ENCODE results near the gene CHSY1. TPM values are rescaled to one million over a fixed set of nuclear protein-coding genes. Genes with fewer than 3 reads are reported as not detected.

The CHSY1 gene
- total RNA-seq, 2 donors from 2014 or later: 45.5 to 54.1 TPM

GRCh38 chr15:101252836-101253235, 988 bp upstream of the CHSY1 start:
- Mint-ChIP-seq H3K36me3 (peaks cover 11 to 20% of the 10 kb centered on the region in 2 donors), H3K27ac (peak overlapping the region; percentile 76 to 91), H3K9me3 (no peaks in the 10 kb centered on the region)
- no peak for DNase-seq (ENCODE audit: low spot score in 2 of 2)
- peak in 1 of 2 donors; percentile 2 for ATAC-seq

DNA sequence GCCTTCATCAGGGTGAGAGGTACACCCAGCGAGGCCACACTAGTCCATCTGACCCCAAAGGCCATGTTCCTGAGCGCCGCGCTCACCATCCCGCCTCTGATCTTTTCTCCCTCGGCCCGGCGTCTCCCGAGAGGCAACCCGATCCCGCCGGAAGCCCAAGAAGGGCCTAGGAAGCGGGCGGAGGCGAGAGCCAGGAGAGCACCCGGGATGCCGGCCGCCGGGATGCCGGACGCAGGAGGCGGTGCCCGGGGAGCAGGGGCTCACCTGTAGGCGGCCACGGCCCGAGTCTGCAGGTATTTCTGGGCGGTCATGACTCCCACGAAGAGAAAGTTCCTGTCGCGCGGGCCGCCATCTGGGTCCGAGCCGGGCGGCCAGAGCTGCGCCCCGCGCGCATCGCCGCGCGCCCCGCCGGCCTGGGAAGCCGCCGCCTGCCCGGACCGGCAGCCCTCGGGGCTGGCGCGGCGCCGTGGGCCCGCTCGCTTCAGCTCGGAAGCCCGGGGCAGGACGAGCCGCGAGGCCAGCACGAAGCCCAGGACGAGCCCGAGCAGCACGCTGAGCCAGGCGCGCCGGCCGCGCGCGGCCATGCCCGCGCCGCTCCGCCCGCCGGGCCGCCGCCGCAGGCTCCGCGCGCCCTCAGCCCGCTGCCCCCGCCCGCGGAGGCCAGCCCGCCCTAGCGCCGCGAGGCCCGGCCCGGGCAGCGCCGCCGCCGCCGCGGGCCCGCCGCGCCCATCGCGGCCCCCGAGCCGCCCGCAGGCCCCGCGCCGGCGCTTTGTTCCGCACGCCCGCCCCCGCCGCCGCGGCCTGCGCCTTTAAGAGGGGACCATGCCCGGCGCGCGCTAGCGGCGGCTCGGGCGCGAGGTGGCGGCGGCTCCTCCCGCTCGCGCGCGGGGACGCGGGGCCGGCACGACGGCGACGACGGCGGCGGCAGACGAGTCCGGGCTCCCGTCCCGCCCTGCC, 697 bp downstream of the CHSY1 start:
- H3K9me3 Mint-ChIP-seq: no peaks in the 10 kb centered on the region
- H3K27ac Mint-ChIP-seq: peak overlapping the region; percentile 87 to 92
- peaks cover 15 to 25% of the 10 kb centered on the region in 2 donors for H3K36me3 Mint-ChIP-seq
- no peak for DNase-seq (ENCODE audit: low spot score in 2 of 2)
- peak; percentile 24 to 55 for ATAC-seq

GRCh38 chr15:101250341-101250831, 1.5 kb downstream of the CHSY1 start:
- peak overlapping the region; percentile 87 to 92 for H3K27ac Mint-ChIP-seq
- peaks cover 15 to 31% of the 10 kb centered on the region in 2 donors for H3K36me3 Mint-ChIP-seq
- ATAC-seq (no peak), DNase-seq (ENCODE audit: low spot score in 2 of 2) (no peak)
- H3K9me3 Mint-ChIP-seq: no peaks in the 10 kb centered on the region

DNA sequence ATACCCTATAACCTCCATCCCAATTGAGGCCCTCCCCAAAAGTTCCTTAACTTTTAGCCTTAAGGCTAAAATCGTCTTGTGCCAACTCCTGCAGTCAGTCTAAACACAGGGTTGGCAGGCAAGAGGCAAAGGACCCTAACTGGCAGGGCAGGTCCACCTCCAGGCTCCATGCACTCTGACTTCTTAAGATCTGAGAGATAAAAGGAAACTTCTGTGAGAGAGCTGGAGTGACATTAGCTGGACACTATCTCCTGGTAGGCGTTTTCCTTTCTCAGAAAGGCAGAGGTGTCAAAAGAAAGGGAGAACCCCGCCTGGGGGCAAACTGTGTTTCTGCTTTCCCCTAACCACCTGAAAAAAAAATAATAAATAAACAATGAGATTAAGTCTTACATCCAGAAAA, 3.6 kb downstream of the CHSY1 start:
- DNase-seq (ENCODE audit: low spot score in 2 of 2) (no peak), ATAC-seq (no peak)
- H3K27ac Mint-ChIP-seq: peak overlapping the region in 1 of 2 donors; percentile 80
- peaks cover 20 to 36% of the 10 kb centered on the region in 2 donors for H3K36me3 Mint-ChIP-seq
- H3K9me3 Mint-ChIP-seq: no peaks in the 10 kb centered on the region

DNA sequence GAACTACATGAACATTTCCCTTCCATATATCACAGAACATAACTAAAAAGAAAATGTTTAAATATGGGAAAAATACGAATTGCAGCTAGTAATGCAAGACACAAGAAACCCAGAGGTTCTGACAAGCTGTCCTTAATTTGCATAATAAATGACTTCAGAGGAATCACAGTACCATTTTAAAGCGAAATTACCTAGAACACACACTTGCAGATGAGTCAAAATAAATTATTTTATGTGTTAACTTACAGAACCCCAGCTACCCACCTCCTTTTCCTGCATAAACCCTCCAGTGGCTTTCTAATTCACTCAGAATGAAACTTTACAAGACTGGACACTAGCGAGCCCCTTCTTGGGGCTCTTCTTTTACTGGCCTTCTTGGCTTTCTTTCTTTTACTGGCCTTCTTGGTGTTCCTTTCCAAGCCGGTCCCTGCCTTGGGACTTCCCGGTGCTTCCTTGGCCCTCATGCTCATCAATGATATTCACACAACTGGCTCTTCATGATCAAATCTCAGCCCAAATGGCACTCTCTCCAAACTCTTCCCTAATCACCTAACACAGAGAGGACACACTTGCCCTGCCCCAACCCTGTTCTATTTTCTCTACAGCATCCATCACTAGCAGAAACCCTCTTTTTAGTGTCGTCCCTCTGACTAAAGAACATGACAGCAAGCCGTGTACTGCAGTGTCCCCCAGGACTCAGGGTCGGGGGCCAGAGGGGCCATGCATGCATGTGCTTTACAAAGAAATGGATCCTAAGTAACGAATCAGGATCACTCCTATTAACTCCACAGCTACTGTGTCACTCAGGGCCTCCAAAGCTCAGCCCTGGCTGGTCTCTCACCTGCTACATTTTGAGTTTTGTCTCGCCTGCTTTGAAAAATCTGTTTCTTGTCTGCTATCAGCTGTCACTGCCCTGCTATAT, 4.8 kb downstream of the CHSY1 start:
- ATAC-seq: peak; percentile 12 to 28
- DNase-seq (ENCODE audit: low spot score in 2 of 2): no peak
- Mint-ChIP-seq H3K36me3 (peaks cover 20 to 46% of the 10 kb centered on the region in 2 donors), H3K9me3 (no peaks in the 10 kb centered on the region), H3K27ac (peak overlapping the region; percentile 8 to 71)

DNA sequence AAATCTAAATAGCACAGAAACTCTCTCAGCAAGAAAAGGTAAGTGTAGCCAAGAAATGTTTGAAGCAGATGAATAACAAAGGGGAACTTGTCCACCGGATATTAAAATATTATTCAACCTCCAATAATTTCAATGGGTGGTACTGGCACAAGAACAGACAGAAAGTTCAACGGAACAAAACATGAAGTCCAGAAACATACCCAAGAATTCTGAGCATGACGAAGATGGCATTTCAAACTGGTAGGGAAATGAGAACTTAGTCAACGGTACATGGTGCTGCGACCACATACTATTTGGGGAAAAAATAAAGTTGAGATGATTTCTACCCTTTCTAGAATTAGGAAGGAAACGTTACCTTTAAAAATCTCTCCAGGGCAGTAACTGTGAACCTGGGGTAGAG, 5.5 kb downstream of the CHSY1 start:
- ATAC-seq: no peak
- peak overlapping the region; percentile 65 to 71 for H3K27ac Mint-ChIP-seq
- peaks cover 20 to 48% of the 10 kb centered on the region in 2 donors for H3K36me3 Mint-ChIP-seq
- H3K9me3 Mint-ChIP-seq: no peaks in the 10 kb centered on the region
- DNase-seq (ENCODE audit: low spot score in 2 of 2): no peak

DNA sequence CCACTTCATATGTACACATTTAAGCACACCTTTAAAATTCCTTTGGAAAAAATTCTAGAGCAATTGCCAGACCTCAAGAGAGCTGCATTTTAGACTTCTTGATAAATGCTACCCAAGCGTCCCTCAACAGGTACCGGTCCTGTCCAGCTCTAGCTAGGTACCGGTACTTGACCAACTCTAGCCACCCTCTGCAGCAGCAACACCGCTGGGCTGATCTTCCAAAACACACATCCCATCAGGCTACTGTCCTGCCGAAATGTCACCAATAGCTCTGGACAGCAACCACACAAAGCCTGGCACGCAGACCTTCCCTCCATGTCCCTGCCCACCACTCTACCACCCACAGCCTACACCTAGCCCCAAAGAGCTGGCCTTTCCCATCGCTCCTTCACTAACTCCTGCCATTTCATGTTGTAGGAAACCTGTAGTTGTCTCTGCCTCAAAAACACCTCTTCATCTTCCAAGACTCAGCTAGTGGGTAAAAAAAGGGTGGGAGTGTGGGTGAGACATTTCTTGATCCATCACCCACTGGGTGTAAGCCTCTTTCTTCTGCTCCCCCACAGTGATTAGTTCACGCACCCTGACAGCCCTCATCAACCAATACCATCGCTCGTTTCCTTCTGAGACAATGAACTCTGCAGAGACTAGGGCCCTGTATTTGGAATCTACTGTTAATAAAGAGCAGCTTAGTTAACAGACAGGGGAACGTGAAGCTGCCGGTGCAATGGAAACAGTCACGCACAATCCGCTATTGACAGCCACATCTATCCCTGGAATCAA, 6.8 kb downstream of the CHSY1 start:
- DNase-seq (ENCODE audit: low spot score in 2 of 2) (no peak), ATAC-seq (no peak)
- peak overlapping the region; percentile 19 to 71 for H3K27ac Mint-ChIP-seq
- H3K36me3 Mint-ChIP-seq: peaks cover 12 to 40% of the 10 kb centered on the region in 2 donors
- no peaks in the 10 kb centered on the region for H3K9me3 Mint-ChIP-seq

DNA sequence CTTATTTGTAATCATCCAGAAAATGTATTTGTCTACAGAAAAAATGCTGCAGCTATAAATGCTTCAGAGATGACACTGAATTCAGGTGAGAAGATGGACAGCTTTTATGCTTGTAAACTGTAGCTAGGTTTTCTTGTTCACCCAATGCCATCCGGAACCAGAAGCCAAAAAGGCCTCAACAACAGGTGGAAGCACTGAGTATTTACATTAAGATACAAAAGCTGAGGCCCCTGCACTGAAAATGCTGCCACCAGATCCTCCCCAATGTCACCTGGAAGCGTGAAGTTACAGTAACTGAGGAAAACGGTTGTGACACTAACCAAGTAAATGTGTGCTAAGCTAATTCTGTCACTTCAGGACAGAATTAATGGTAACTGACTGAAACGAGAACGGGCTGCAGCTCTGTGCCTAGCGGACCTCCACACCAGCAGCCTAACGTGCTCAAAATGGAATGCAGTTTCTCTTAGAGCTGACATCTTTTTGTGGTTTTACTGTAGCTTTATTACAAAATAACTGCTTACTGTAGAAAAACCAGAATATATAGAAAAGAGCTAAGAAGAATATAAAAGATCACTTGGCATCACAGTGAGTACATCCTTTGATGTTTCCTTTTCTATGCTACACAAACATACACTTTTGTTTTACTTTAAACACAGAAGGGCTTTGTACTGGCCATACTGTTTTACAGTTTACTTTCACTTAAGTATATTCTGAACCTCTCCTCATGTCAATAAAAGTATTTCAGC, 7.6 kb downstream of the CHSY1 start:
- no peak for ATAC-seq
- Mint-ChIP-seq H3K36me3 (peaks cover 8 to 37% of the 10 kb centered on the region in 2 donors), H3K9me3 (no peaks in the 10 kb centered on the region), H3K27ac (peak overlapping the region; percentile 58 to 61)
- no peak for DNase-seq (ENCODE audit: low spot score in 2 of 2)

GRCh38 chr15:101243420-101243819, 8.4 kb downstream of the CHSY1 start:
- ATAC-seq: no peak
- DNase-seq (ENCODE audit: low spot score in 2 of 2): no peak
- no peaks in the 10 kb centered on the region for H3K9me3 Mint-ChIP-seq
- peaks cover 8 to 41% of the 10 kb centered on the region in 2 donors for H3K36me3 Mint-ChIP-seq
- peak overlapping the region; percentile 58 to 61 for H3K27ac Mint-ChIP-seq

GRCh38 chr15:101242999-101243336, 8.9 kb downstream of the CHSY1 start:
- H3K36me3 Mint-ChIP-seq: peaks cover 8 to 41% of the 10 kb centered on the region in 2 donors
- H3K27ac Mint-ChIP-seq: peak overlapping the region; percentile 73 to 93
- no peak for ATAC-seq
- no peaks in the 10 kb centered on the region for H3K9me3 Mint-ChIP-seq
- no peak for DNase-seq (ENCODE audit: low spot score in 2 of 2)

- DNase-seq (ENCODE audit: low spot score in 2 of 2) (peak in 1 of 2 donors; percentile 38), ATAC-seq (peak; percentile 80 to 82)
- Mint-ChIP-seq H3K9me3 (no peaks in the 10 kb centered on the region), H3K36me3 (peaks cover 7 to 43% of the 10 kb centered on the region in 2 donors), H3K27ac (peak overlapping the region; percentile 73 to 93)
Observed at GRCh38 chr15:101242160-101242998, 9.5 kb downstream of the CHSY1 start.

DNA sequence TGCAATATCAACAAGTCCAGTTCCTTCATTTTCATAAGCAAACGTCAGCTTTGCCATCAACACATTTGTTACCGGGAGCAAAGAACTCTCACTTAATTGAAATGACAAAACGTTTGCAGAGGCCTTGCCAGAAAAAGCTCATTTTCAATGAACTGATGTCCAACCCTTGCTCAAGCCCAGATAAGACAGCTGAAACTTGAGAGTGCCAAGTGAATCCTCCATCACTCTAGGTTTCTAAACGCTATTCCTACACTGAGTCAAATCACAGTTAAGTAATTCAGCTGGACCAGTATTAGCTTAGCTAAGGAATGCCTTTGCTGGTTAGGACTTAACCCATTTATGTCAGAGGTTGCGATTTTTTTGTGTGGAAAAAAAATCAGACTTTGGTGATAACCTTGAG, 11.5 kb downstream of the CHSY1 start:
- H3K27ac Mint-ChIP-seq: no peak overlapping the region
- ATAC-seq: no peak
- DNase-seq (ENCODE audit: low spot score in 2 of 2): no peak
- H3K36me3 Mint-ChIP-seq: peaks cover 7 to 51% of the 10 kb centered on the region in 2 donors
- H3K9me3 Mint-ChIP-seq: no peaks in the 10 kb centered on the region

- ATAC-seq (peak in 1 of 2 donors; percentile 31), DNase-seq (ENCODE audit: low spot score in 2 of 2) (no peak)
- no peaks in the 10 kb centered on the region for H3K9me3 Mint-ChIP-seq
- peaks cover 11 to 57% of the 10 kb centered on the region in 2 donors for H3K36me3 Mint-ChIP-seq
- H3K27ac Mint-ChIP-seq: peak overlapping the region; percentile 44 to 47
Observed at GRCh38 chr15:101239724-101240136, 12.1 kb downstream of the CHSY1 start.

- no peak overlapping the region for H3K27ac Mint-ChIP-seq
- H3K9me3 Mint-ChIP-seq: no peaks in the 10 kb centered on the region
- no peak for ATAC-seq
- peaks cover 18 to 65% of the 10 kb centered on the region in 2 donors for H3K36me3 Mint-ChIP-seq
- no peak for DNase-seq (ENCODE audit: low spot score in 2 of 2)
Observed at GRCh38 chr15:101237251-101237650, 14.6 kb downstream of the CHSY1 start.

All from activated naive CD4-positive, alpha-beta T cell treated with anti-CD3 and anti-CD28 coated beads, Interleukin-2, amount 50 U/mL, for 72 hours (primary cell).